NCI-H345 treated with DMSO at 0.1 percent for 48 hours (cell line): ENCODE results near the gene HMCN1.
A peak's percentile ranks its signal among the peaks of the same experiment; 100 is the strongest.
"Not testable (repeated sequence)": the region's sequence is repeated elsewhere in the genome, so short reads cannot be mapped to it uniquely, and the experiment has no call there.

ENCODE experiments used
- DNase-seq: peaks from one replicate; lab custom pipeline; 2025; ENCODE audit not compliant: unreplicated experiment; lab: John Stamatoyannopoulos, UW

The HMCN1 gene

DNA sequence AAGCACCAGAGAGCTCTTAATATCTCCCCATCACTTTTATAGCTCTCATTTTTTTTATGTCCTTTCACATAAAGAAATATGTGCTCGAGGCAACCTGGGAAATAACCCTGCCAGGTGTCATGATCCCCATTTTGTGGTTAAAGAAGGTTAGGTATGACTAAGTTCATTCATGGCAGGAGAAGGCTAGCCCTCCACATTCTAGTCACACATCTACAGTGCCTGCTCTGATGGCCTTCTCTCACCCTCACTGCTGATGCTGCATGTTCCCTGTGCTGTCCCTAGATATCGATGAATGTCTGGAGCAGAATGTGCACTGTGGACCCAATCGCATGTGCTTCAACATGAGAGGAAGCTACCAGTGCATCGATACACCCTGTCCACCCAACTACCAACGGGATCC lies 453.4 kb downstream of the HMCN1 start:
- DNase-seq = no peak

DNA sequence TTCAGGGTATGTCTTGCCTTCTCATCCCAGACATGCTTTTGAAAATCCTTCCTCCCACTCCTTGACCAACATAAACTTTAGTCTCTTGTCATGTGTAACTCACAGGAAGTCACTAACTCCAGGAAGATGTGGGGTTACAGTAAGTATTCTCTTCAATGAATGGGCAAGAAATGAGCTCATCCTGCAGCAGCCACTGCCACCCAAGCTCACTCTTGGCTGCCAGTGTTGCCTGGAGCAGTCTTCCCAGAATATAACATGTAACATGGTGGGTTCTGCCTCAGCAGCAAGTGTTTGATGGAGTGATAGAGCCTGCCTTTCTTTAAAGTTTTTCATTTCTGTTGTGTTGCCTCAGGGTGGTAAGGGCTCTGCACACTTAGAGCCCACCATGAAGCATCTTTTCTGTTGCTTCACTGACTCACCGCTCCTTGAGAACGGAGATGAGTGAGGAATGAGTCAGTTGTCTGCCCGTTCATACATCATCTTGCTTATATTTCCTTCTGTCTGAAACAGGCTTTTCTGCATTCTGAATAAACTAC lies 453.9 kb downstream of the HMCN1 start:
- no peak for DNase-seq

DNA sequence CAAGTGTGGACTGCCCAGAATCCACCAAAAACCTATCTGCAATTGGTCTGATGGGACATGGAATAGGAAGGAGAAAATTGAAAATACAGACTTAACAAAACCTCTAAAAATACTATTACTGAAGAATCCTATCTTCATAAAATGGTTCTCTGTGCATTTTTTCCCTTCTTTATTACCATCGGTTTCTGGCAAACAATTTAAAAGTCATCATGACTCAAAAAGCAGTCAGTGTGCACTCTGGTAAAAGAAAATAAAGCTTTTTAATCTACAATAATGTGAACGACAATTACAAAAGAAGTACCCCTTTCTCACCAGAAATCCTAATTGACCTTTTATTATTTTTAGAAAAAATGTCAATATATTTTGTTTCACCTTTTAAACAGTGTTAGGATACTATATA lies 454.5 kb downstream of the HMCN1 start:
- no peak for DNase-seq

DNA sequence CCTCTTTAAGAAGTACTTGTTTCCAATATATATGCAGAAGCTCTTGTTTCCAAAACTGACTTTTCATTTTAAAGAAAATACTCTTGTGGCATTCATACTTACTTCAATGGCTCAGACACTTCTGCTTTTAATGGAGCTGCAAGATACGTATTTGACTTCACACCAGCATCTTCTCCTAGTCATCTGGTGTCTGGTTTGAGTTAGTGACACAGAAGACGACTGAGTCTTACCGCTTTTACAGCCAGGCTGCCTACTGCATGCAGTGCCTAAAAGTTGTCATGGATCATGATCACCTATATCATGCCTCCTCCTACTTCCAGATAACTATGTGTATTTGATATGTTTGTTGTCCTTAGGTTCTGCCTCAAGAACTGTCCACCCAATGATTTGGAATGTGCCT lies 455.0 kb downstream of the HMCN1 start:
- DNase-seq = no peak

DNA sequence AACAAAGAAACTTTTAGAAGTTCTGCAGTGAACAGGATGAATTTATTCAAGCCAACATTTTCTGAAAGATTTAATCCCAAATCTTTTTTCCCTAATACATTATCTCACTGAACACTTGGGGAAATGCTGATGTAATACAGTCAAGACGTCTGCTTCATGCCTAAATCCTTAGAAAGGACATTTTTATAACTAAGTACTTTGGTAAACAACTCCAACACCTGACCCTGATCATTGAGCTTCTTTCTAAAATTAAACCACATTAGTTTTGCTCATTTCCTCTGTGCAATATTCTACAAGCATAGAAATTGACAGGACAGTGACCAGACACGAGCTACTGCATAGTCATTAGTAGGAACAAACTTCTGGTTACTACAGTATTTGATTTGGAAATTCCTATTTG lies 457.3 kb downstream of the HMCN1 start:
- DNase-seq = no peak

DNA sequence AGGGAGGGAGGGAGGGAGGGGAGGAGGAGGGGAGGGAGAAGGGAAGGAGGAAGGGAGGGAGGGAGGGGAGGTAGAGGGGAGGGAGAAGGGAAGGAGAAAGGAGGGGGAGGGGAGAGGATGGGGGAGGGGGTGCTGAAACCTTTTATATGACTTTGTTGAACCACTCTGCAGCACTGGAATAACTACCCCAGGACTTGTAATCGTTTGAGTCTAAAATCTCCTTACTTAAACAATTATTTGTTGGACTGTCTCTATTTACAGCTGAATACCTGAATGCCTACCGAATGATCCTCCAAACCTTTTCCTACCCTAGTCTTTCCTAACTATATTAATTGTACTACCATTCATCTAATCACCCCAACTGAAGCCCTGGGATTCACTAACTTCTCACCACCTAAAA lies 459.0 kb downstream of the HMCN1 start:
- no peak for DNase-seq

DNA sequence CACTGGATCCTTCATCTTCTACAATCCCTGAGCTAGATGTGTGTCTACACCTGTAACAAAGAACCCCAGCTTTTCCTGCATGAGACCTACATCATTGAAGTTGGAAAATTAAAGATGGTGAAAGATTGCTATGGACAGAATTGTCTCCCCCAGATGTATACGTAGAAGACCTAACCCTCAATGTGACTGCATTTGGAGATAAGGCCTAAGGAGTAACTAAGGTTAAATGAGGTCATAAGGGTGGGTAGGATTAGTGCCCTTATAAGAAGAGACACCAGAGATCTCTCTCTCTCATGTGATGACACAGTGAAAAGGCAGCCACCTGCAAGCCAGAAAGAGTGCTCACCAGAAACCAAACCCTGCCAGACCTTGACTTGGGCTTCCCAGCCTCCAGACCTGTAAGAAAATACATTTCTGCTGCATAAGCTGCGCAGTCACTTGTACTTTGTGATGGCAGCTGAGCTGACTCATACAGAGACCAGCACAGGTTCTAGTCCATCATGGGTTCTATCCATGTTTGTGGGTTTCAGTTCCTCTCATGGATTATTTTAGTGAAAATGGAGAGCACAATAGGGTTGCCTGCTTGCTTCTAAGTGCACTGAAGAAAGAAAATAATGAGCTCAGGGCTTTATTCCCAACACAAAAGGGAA lies 460.0 kb downstream of the HMCN1 start:
- no peak for DNase-seq

DNA sequence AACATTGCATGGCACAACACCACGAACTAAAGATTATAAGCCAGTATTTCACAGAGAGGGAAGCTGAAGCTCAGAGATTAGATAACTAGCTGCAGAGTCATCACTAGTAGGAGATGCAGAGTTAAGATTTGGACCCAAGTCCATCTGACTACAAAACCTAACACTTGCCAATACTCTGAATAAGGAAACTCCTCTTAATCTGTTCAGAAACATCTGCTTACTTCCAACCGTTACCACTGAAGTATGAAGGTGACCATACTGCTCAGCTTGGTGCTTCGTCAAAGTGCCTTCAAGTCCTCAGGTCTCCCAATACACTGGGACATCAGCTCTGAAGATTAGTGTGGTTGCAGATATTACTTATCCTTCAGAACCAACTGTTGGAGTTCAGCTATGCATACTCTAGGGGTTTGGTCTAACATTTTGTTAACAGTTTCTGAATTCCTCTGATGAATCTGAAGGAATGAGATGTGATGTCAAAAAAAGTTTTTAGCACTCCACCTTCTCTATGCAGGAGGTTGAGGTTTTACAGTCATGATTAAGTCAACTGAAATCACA lies 461.3 kb downstream of the HMCN1 start:
- no peak for DNase-seq

DNA sequence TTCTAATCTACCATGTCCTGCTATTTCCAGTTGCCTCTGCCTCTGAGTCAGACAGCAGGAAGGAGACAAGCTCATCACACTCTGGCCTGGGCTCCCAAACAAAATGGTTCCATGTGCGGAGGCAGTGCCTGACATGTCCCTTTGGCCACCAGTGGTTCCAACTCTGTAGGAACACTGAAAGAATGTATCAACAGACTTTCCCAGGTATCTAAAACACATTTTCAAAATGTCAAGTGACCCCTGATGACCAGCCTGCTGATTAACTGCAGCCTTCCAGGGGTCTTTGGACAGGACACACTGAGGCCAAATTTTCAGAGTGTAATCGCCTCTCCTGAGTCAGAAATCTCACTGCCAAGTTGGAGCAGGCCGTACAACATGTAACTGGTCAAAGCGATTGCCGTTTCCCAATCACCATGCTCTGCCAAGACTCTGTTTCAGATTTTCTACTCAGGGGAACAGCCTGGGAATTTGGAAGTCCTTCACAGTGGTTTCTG lies 468.1 kb downstream of the HMCN1 start:
- no peak for DNase-seq

DNA sequence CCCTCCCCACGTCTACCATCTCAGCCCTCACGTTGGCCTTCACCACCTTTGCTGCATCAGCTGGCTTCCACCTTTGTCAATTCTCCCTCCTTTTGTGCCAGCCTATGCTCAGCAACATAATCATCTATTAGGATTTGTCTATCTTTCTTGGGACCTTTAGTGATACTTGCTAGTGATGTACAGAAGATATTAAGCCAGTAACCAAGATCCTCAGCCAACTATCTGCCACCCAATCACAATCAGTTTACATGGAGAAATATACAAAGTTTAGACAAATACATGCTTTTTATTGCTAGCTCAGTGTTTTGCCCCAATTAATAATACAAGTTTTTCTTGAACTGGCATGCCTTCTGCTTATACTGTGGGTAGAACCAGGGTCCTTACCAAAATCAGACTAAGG lies 468.6 kb downstream of the HMCN1 start:
- no peak for DNase-seq

DNA sequence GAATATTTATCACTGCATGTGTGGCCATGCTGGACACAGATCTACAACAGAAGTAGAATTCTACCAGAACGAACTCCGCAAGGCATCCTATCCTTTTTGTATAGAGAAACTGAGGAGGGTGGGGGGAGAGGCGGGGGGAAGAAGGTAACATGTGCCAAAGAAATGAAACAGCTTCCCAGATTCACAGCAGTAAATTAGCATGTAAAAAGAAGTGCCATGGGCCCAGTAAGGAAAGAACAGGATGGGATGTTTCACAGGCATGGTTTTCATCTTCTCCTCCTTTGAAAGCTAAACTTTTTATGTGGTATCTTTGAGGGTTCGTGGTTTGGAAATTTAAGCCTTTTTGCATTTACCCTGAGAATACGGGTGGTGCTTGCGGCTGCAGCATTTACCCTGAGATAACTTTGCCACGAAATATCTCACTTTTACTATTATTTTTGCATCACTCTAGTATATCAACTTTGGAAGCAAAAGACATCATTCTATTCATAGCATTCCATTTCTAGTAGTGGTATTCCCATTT lies 471.9 kb downstream of the HMCN1 start:
- no peak for DNase-seq

DNA sequence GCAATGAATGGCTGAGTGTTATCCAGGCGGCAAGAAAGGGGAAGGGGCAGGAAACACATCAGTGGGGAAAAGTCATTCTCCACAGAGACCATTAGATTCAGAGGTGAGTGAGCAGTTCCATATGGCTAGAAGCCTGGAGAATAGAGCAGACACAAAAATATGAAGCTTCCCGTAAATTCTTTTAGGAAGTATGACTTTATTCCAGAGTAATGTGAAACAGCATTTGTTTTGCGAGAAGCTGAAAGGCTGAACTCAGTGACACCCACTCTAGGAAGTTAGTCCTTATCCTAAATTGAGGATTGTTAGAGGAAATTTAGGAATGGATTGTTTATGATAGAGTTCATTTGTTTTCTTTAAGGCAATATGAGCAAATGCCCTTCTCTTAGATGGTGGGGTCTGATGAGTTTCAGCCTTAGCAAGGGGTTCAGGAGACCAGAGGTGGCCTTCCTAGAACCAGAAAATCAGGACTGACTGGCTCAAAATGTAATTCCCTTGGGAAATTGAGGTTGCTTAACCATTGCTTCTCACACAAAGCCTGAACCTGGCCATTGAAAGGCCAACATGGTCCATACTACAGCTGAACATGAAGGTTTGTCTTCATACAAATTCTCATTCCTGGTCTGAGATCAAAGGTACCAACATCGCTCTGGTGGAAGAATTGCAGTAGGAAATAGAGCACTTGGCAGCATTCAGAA lies 473.3 kb downstream of the HMCN1 start:
- no peak for DNase-seq

DNA sequence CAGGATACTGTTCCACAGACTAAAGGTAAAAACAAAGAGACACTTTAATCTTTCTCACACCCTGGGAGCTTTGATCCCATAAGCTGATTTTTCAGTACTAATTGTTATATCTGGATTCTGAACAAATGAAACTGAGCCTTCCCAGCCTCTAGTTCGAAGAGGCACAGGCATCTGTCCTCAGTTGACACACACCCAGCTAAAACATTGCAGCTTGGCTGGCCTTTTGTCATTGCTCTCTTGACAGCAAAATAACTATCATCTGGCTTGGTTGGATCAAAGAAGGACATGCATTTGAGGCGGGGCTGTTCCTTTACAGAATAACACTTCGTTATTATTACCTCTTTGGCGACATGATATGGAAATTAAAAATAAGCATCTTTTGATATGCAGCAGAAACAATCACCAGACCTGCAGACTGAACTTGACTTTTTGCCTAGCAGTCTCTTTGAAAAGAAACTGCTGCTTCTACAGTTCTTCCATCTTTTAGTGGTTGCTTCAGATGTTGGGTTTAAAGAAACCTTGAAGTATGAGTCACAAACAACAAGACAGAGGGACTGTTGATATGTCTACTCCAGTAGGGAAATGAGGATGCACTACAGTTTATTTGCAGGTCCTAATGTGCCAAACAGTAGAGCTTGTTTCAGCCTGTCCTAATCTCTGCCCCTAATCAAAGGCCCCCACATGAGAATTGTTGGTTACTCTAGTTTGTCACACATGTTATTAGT lies 474.4 kb downstream of the HMCN1 start:
- DNase-seq = no peak

DNA sequence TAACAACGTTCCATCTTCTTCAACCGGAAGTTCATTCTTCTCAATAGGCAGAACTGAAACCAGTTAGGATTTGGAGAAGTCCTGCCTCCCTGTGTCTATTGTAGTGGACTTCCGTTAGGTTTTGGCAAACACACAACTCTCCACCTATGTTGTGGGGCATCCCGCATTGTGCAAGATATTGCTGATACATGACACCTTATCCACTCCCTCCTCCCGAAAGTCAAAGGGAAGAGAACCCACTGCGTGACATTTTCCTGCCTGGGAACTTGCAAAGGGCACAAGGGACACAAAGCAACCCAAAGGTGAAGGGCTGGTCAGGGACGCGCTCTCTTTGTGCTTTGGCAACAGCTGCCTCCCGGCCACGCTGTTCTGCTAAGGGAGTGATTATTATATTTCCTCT lies 476.1 kb downstream of the HMCN1 start:
- DNase-seq = no peak

DNA sequence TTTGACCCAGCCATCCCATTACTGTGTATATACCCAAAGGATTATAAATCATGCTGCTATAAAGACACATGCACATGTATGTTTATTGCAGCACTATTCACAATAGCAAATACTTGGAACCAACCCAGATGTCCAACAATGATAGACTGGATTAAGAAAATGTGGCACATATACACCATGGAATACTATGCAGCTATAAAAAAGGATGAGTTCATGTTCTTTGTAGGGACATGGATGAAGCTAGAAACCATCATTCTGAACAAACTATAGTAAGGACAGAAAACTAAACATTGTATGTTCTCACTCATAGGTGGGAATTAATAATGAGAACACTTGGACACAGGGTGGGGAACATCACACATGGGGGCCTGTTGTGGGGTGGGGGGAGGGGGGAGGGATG lies 477.4 kb downstream of the HMCN1 start:
- DNase-seq = not testable (repeated sequence)

DNA sequence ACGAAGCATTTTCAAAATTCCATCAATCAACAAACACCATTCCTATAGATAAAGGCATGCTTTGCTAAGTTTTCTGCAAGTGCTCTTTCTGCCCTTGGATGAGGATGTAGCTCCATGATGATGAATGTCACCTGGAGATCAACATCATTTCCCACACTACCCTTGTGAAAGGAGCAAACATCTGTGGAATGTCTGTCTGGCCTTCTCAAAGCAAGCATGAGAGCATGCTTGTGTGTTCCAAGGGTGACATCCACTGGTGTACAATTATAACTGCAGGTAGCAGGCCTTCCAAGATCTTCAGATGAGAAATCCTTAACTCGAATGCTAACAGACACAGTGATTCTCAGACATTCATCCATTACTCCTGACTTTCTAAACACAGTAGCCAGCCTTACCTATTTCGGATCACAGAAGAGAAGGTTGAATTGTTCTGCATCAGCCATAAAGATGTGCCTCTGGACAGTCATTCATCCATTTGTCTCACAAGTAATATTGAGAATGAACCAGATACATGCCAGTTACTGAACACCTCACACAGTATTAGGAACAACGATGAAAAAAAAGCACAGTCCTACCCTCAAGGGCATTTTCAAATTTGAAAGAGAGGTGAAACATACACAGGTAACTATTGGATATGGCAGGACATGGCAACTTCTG lies 478.5 kb downstream of the HMCN1 start:
- peak; percentile 69 for DNase-seq

DNA sequence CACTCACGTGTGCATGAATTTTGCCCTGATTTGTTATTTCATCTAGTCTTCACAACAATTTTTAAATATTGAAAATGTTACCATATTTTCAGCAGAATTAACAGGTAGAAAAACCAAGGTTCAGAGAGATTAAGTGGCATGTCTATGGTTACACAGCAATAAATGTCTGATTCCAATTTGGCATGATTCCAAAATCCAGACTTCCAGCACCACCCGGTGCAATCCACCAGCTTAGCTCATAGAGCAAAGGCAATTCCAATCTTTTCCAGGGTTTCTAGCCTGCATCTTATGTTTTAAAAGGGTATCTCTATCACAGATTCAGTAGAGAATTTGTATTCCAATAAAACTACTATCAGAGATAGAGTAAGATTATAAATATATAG lies 479.0 kb downstream of the HMCN1 start:
- DNase-seq = no peak

DNA sequence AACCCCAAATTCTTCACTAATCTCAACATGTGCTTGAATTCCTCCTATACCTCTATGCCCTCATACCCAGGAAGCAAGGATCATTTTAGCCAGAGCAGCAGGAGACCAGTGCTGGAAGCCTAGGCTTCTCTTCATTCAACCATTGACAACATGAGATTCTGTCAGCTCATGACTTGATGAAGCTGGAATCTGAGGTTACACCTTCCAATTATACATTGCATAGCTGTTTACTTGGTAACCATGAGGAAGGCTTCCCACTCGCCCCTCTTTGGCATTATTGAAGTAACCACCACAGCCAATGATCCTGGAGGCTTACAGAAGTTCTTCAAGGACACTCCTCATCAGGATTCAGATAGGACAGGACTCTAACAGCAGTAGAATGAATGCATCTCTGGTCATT lies 480.6 kb downstream of the HMCN1 start:
- DNase-seq = no peak

DNA sequence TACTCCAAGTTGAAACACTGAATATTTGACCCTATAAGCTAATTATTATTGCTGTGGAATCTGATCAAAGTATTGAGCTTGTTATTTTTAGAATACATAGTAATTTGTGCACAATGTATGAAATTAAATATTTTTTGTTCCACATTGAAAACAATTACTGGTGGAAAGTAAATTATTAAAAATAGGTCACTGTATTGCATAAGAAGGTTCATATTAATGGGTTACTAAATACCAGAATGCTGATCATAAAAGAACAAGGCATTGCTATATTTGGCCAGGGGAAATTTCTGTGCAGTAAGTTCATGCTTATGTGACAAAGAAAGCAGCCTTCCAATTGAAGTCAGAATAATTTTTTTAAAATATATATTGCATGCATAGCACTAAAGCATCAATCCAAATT lies 481.4 kb downstream of the HMCN1 start:
- no peak for DNase-seq

DNA sequence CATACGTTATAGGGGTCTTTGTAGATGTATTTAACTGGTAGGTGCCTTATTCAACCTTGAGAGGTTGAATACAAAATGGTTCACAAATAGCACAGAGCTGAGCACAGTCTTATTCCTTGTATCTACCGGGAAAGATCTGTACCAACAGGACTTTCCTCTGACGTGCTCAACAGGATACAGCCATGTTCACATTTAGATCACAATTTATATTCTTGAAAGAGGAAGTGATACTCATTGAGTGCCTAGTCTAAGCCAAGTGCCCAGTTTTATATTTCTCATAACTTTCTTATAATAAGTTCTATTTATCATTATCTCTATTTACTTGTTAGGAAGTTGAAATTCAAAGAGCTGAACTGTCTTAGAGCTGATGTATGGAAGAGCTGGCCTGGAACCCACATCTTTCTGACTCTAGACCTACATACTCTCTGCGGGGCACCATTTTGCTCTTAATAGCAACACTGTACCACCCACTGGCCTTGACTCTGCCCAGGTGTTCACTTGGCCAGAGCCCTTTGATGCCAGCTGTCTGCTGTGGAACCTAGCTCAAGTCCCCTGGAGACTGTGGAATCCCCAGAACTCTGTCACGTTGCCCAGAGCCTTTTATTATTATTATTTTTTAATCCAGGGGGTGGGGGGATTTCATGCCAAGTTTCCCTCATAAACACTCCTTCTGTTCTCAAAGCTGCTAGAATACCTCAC lies 484.6 kb downstream of the HMCN1 start:
- DNase-seq = no peak
